Mucosa of rectum (tissue), 2 donors: Measurements from ENCODE around the gene MYO1F.
"Not testable (repeated sequence)": the region's sequence is repeated elsewhere in the genome, so short reads cannot be mapped to it uniquely, and the experiment has no call there.

Experiments
- H3K27ac ChIP-seq, 2 donors: one replicate each; pipeline ENCODE4 v1.7.0; 2013; ENCODE audit warnings: inconsistent platforms in 2 of 2, low read depth in 2 of 2, low read length in 2 of 2
- H3K27me3 ChIP-seq, 2 donors: one replicate each; pipeline ENCODE4 v1.7.0; 2013; ENCODE audit warnings: low read length in 2 of 2; ENCODE audit not compliant: control insufficient read depth in 2 of 2, insufficient read depth in 2 of 2
- H3K36me3 ChIP-seq, 2 donors: one replicate each; pipeline ENCODE4 v1.7.0; 2013; ENCODE audit warnings: low read length in 2 of 2; ENCODE audit not compliant: control insufficient read depth in 2 of 2, insufficient read depth in 2 of 2
- H3K4me1 ChIP-seq, 2 donors: one replicate each; pipeline ENCODE4 v1.7.0; 2013; ENCODE audit warnings: low read length in 2 of 2, mild to moderate bottlenecking in 1 of 2; ENCODE audit not compliant: control insufficient read depth in 2 of 2, insufficient read depth in 2 of 2
- H3K4me3 ChIP-seq, 2 donors: one replicate each; pipeline ENCODE4 v1.7.0; 2013; ENCODE audit warnings: low read length in 2 of 2
- H3K9ac ChIP-seq, 2 donors: one replicate each; pipeline ENCODE4 v1.7.0; 2013; ENCODE audit warnings: low read length in 2 of 2, low read depth in 1 of 2, mild to moderate bottlenecking in 1 of 2
- H3K9me3 ChIP-seq, 2 donors: one replicate each; pipeline ENCODE4 v1.7.0; 2013; ENCODE audit warnings: low read length in 2 of 2; ENCODE audit not compliant: control insufficient read depth in 2 of 2
- donor health status: healthy.
- donor health status: Normal muscosa, but diverticular disease.

MYO1F gene

DNA sequence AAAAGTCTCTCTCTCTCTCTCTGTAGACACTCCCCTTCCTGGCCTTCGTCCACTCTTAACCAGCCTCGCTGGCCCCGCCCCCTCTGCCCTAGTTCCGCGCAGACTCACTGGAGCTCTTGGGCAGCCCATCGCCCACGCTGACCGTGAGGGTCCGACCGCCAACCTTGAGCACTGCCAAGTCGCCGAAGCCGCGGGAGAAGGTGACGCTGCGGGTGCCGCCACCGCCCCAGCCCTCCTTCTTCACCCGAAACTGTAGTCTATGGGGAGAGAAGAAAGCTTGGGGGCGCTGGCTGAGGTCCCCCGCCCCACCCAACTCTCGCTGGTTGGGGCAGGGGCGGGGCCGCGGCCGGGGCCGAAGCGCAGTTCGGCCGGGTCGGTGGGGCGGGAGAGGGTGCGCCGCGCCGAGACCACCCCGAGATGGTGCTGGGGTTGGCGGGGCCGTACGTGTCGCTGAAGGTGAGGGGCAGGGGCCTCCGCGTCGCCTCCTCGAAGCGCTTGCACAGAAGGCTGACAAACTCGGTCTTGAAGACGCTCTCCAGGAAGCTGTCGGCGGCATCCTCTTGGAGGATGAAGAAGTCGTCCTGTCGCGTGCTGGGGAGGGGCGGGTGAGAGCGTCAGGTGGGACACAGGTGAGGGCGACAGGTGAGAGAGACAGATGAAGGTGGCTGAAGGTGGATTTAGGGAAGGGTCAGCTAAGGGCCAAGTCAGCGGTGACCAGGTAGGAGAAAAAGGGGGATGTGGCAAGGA lies 50.7 kb downstream of the MYO1F start:
- peak overlapping the region; percentile 63 to 92 for H3K9ac ChIP-seq
- H3K4me1 ChIP-seq, result peaks cover 11% of the 10 kb centered on the region in 2 donors
- no peaks in the 10 kb centered on the region for H3K27me3 ChIP-seq
- no peaks in the 10 kb centered on the region for H3K9me3 ChIP-seq
- peaks cover 0 to 20% of the 10 kb centered on the region in 2 donors for H3K36me3 ChIP-seq
- peak overlapping the region; percentile 74 to 79 for H3K4me3 ChIP-seq
- peak overlapping the region; percentile 87 to 90 for H3K27ac ChIP-seq

DNA sequence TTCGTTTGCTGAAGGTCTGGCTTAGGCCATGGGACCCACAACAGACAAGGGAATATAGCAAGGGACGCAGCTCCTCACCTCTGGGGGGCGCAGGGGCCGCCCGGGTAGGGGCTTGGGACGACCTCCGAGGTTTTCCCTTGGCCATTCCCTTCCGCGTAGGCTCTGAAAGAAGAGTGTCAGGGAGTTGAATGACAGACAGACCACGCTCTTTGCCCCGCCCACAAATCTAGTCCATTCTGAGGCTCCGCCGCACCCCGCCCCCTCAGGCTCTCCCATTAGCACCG lies 51.9 kb downstream of the MYO1F start:
- no peaks in the 10 kb centered on the region for H3K9me3 ChIP-seq
- peaks cover 0 to 18% of the 10 kb centered on the region in 2 donors for H3K36me3 ChIP-seq
- no peaks in the 10 kb centered on the region for H3K27me3 ChIP-seq
- peak overlapping the region; percentile 76 to 80 for H3K27ac ChIP-seq
- H3K9ac ChIP-seq, result peak overlapping the region; percentile 80 to 81
- H3K4me3 ChIP-seq, result peak overlapping the region; percentile 78 to 81
- H3K4me1 ChIP-seq, result peaks cover 11% of the 10 kb centered on the region in 2 donors

GRCh38 chr19:8519388-8519787 lies 57.9 kb downstream of the MYO1F start:
- Histone ChIP-seq H3K36me3 (no peaks in the 10 kb centered on the region), H3K4me1 (peaks cover 2 to 3% of the 10 kb centered on the region in 2 donors), H3K27ac (no peak overlapping the region), H3K27me3 (no peaks in the 10 kb centered on the region), H3K9ac (no peak overlapping the region), H3K9me3 (no peaks in the 10 kb centered on the region), H3K4me3 (no peak overlapping the region)

DNA sequence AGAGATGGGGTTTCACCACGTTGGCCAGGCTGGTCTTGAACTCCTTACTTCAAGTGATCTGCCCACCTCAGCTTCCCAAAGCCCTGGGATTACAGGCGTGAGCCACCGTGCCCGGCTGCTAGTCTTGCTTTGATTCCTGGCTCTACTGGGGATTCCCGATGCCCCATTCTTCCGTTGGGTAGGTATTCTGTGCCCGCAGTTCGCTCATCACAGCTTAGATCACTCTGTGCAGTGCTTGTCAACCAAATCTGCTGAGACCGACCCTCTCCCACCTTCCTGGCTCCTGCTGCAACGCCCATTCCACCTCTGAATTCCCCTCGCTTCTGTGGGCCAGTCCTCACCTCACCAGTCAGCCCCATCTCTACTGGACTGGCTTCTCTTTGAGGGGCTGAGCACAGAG lies 58.7 kb downstream of the MYO1F start:
- Histone ChIP-seq H3K27ac (no peak overlapping the region), H3K36me3 (no peaks in the 10 kb centered on the region), H3K27me3 (no peaks in the 10 kb centered on the region), H3K4me1 (peaks cover 3 to 6% of the 10 kb centered on the region in 2 donors), H3K9ac (no peak overlapping the region), H3K4me3 (no peak overlapping the region), H3K9me3 (no peaks in the 10 kb centered on the region)

GRCh38 chr19:8517551-8518442 lies 59.4 kb downstream of the MYO1F start:
- peaks cover 10 to 13% of the 10 kb centered on the region in 2 donors for H3K4me1 ChIP-seq
- no peak overlapping the region for H3K9ac ChIP-seq
- H3K36me3 ChIP-seq, result no peaks in the 10 kb centered on the region
- H3K27ac ChIP-seq, result peak overlapping the region; percentile 22 to 49
- H3K9me3 ChIP-seq, result no peaks in the 10 kb centered on the region
- H3K4me3 ChIP-seq, result no peak overlapping the region
- no peaks in the 10 kb centered on the region for H3K27me3 ChIP-seq

- Histone ChIP-seq H3K9ac (no peak overlapping the region), H3K27ac (peak overlapping the region in 1 of 2 donors; percentile 32), H3K4me1 (peaks cover 15 to 21% of the 10 kb centered on the region in 2 donors), H3K4me3 (no peak overlapping the region), H3K9me3 (no peaks in the 10 kb centered on the region), H3K36me3 (no peaks in the 10 kb centered on the region), H3K27me3 (no peaks in the 10 kb centered on the region)
Observed at GRCh38 chr19:8515317-8515716, 61.9 kb downstream of the MYO1F start.

GRCh38 chr19:8514505-8515009 lies 62.7 kb downstream of the MYO1F start:
- Histone ChIP-seq H3K27ac (peak overlapping the region; percentile 97 to 98), H3K9ac (peak overlapping the region; percentile 47 to 93), H3K4me3 (peak overlapping the region; percentile 72 to 91), H3K4me1 (peaks cover 15 to 21% of the 10 kb centered on the region in 2 donors)
- H3K36me3 ChIP-seq, H3K9me3 ChIP-seq, H3K27me3 ChIP-seq: not testable (repeated sequence)

GRCh38 chr19:8513687-8514504 lies 63.3 kb downstream of the MYO1F start, which contains the start of gene ZNF414:
Gene ZNF414 (minus strand): TSS chr19:8514167. CDS start chr19:8514046, 121 bp downstream.
- H3K4me1 ChIP-seq, result peaks cover 15 to 21% of the 10 kb centered on the region in 2 donors
- H3K36me3 ChIP-seq, result no peaks in the 10 kb centered on the region
- H3K27ac ChIP-seq, result peak within 1 kb of the TSS; percentile 97 to 98
- H3K9ac ChIP-seq, result peak within 1 kb of the TSS; percentile 91 to 93
- H3K27me3 ChIP-seq, result no peaks in the 10 kb centered on the region
- peak within 1 kb of the TSS; percentile 72 to 91 for H3K4me3 ChIP-seq
- H3K9me3 ChIP-seq, result no peaks in the 10 kb centered on the region

DNA sequence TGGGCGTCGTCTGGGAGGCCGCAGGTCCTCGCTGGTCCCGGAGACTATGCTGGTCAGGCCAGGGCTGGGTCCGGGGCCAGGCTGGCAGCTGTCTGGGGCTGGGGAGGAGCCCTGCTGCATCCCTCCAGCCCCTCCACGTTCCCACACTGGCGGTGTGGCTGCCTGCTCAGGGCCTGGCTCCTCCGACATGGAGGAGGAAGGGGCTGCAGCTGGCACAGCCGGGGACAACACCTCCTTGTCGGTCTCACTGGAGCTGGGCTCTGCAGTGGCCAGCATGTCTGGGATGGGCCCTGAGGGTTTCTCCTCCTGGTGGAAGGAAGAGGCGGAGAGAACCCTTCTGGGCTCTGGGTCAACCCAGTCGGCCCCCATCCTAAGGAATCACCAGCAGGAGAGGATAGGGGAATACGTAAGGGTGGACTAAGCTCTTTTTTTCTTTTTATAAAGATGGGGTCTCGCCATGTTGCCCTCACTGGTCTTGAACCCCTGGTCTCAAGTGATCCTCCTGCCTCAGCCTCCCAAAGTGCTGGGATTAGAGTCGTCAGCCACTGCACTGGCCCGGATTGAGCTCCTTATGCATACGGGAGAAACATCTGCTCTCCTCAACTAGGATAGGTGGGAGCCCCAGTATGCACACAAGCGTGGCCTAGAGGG lies 64.1 kb downstream of the MYO1F start:
- no peaks in the 10 kb centered on the region for H3K27me3 ChIP-seq
- peaks cover 15 to 21% of the 10 kb centered on the region in 2 donors for H3K4me1 ChIP-seq
- no peaks in the 10 kb centered on the region for H3K9me3 ChIP-seq
- H3K4me3 ChIP-seq, result peak overlapping the region; percentile 72 to 91
- H3K27ac ChIP-seq, result peak overlapping the region; percentile 97 to 98
- peak overlapping the region; percentile 80 to 93 for H3K9ac ChIP-seq
- H3K36me3 ChIP-seq, result no peaks in the 10 kb centered on the region
